GM18517 (cell line): ENCODE measurements around the gene FGF21.

ENCODE experiments used
- ATAC-seq: cut with Tn5 transposase; IDR thresholded peaks from one replicate; pipeline ENCODE4 v1.9.1; 2021; ENCODE audit warnings: mild to moderate bottlenecking, moderate library complexity; ENCODE audit not compliant: unreplicated experiment

The FGF21 gene

DNA sequence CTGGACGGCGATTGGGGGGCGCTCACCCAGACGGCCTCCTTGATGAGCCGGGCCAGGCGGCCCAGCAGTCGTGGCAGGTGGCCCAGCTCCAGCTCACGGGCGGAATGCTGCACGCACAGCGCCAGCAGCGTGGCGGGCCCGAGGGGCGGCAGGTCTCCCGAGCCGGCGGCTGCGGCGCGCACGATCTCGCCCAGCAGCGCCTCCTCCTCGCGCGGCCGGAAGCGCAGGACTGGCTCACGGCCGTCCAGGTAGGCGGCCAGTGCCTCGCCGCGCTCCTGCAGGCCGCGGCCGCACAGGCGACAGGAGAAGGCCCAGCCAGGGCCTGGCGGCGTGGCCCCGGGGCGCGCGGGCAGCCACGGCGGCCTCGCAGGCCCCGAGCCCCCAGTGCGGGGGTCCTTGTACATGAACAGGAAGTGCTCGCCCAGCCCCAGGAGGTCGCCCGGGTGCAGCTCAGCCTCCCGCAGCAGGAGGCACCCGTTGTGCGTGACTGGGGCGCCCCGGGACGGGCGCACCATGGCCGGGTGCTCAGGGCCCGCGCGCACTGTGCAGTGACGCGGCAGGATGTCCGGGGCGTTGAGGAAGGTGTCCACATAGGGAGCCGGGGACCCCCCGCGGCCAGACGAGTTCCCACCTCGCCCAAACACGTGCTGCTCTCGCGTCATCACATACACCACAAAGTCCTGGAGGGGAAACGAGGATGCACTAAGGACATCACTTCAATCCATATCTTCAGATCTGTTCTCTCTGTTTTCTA lies 26.2 kb upstream of the FGF21 start:
- ATAC-seq = no peak

DNA sequence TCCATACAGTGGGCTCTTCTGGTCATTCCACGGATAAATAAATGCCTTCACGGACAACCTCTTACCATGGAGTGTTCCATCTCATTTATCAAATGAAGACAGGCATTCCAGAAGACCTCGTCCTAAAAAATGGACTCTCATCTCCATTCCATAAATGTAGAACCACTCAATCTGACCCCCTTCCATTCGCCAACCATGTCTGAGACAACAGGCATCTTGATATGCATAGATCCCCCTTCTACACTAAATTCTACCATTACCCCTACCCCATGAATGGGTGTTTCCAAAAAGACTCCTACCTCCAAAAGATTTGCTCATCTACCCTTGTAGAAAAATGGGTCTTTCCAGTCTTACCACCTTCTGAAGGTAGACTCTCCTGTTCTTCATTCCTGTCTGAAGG lies 23.9 kb upstream of the FGF21 start:
- no peak for ATAC-seq

DNA sequence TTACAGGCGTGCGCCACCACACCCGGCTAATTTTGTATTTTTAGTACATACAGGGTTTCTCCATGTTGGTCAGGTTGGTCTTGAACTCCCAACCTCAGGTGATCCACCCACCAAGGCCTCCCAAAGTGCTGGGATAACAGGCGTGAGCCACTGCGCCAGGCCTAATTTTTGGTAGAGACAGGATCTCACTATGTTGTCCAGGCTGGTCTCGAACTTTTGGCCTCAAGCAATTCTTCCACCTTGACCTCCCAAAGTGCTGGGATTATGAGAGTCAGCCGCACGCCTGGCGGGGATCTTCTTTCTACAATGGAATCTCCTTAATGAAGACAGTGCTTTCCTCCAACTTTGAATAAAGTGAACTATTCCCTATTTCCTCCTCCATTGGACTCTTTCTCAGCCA lies 20.7 kb upstream of the FGF21 start:
- ATAC-seq = no peak

DNA sequence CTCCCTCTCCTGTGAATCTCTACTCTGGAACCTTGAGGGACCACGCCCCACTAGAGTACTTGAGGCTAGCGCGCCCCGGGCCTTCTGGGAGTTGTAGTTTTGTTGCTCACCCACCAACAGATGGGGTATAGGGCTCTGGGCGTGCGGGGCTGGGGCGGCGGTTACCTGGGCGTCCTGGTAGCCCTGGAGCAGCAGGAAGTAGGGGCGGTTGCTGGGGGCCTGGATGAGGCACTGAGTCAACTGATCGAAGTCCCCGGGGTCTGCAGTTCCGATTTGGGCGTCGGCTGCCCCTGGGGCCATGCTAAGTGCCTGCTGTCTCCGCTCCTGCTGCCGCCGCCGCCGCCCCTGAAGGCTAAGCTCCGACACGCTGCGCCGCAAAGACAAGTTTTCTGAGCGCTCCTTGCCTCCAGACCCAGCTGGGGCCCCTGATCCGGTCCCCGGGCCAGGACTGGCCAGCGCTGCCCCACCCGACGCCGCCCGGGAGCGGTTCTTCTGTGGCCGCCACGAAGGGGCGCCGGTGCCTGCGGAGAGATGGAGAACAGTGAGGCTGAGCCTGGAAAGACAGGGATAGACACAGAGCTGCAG lies 20.2 kb upstream of the FGF21 start:
- ATAC-seq = no peak

DNA sequence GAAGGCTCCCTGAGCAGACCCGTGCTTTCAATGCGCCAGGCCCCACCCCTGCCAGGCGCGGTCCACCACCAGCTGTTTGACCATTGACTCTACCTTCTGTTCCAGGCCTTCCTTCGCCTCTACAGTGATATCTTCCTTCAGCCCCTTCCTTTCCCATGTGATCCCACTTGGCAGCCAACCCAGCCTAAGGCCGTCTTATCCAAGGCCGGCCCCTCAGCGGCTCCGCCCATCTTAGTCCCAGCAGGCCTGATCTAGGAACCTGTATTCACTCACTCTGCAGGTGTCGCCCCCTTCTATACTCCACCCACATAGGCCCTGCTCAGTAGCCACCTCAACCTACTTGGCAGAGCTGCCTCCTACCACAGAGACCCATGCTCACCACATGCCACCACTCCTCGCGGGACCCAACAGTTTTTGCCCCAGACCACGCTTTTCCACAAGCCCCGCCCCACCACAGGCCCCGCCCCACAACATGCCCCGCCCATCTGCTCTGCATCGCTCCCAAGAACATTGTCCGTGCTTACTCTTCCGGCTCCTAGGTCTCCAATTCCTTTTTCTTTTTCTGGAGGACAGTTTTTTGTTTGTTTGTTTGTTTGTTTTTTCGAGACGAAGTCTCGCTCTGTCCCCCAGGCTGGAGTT lies 17.8 kb upstream of the FGF21 start:
- no peak for ATAC-seq

DNA sequence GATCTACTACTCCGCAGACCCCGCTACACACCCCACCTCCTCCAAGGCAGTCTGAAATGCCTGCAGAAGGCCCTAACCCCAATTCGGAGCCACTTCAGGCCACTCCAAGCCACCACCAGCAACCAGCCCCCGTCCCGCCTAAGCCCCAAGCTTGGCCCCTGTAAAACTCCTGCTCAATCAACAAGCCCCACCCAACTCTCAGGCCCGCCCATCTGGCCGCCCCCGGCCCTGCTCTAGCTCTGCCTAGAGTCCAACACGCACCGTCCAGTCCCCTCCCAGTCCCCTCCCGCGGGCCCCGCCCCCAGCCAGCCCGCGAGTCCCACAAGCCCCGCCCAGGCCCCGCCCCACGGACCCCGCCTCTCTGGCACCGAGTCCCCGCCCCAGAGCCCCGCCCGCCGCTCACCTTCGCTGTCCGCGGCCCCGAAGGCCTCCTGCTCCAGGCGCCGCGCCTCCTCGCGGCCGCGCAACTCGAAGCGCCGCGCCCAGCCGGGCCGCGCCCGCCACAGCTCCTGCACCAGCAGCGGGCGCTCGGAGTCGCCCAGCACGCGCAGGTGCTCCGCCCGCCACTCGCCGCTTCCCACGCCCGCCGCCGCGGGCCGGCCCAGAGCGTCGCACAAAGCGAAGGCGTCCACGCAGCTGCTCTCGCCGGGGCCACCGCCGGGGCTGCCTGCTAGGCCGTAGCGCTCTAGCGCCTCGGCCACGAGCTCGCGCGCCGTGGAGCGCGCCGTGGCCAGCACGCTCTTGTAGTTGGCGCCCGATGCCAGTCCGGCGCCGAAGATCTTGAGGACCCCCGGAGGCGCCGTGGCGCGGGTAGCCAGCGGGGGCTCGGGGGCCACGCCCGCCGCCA lies 16.5 kb upstream of the FGF21 start:
- ATAC-seq = no peak

DNA sequence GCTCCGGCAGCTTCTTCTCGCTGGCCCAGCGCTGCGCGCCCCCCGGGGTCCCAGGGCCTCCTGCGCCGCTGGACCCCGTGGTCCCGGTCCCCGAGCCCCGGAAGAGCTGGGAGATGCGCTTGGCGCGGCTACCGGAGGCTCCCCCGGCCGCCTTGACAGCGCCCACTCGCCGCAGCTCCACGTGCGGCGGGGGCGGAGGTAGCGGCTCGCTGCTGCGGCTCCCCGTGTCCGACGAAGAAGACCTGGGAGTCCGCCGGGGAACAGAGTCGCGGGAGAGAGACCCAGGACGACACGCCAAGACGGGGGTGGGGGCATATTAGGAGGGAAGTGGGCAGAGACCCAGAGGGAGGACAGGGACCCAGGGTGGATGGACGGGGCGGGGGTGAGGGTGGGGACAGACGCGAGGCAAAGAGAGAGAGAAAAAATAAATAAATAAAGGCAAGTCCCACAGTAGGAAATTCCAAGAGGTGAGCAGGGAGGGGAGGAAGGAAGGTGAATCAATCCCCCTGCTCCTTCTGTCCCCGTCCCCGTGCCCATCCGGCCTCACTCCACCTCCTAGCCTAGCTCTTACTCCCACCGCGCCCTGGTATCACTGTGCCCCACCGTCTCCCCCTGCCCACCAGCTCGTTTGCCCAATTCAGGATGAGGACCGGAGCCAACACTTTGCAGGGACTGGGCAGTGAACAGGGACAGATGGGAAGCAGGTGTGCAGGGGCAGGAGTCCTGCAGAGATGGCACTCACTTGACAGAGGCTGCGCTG lies 15.7 kb upstream of the FGF21 start:
- ATAC-seq = no peak

DNA sequence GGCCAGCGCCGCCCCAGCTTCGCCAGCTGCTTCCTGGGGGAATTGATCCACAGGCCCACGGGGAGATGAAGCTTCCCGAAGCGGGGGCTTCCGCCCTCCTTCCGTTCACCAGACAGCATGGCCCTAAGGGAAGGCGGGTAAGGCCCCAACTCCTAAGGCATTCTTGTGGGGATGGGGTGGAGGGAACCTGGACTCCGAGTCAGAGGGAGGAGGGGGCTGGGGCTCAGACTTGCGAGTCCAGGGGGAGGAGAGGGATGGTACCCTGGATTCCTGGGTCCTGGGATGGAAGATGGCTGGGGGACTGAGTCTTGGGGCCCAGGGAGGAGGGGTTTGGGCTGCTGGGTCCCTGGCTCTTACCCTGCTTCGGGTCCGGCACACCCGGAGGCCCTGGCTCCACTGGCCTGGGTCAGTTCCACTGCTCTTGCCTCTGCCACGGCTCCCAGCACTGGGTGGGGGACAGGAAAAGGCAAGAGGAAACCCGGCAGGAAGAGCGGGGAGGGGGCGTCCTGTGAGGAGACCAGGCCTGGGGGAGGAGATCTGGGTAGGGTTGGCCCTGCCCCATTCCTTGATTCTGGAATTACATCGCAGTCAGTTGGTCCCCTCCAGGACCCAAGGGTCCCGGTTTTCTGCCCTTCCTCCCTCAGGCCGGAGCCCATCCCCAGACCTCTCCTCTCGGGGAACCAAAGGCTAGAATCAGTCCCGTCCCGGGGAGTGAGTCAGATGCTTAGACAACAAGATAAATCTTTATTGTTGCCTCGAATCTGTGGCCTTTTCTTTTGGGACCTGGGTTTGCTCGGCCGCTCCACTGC lies 15.0 kb upstream of the FGF21 start, which contains the start of gene RASIP1:
RASIP1 (minus strand) TSS at position 447 of the 809 bp plus-strand sequence; CDS start at position 119, 328 bp downstream.
- ATAC-seq = no peak

DNA sequence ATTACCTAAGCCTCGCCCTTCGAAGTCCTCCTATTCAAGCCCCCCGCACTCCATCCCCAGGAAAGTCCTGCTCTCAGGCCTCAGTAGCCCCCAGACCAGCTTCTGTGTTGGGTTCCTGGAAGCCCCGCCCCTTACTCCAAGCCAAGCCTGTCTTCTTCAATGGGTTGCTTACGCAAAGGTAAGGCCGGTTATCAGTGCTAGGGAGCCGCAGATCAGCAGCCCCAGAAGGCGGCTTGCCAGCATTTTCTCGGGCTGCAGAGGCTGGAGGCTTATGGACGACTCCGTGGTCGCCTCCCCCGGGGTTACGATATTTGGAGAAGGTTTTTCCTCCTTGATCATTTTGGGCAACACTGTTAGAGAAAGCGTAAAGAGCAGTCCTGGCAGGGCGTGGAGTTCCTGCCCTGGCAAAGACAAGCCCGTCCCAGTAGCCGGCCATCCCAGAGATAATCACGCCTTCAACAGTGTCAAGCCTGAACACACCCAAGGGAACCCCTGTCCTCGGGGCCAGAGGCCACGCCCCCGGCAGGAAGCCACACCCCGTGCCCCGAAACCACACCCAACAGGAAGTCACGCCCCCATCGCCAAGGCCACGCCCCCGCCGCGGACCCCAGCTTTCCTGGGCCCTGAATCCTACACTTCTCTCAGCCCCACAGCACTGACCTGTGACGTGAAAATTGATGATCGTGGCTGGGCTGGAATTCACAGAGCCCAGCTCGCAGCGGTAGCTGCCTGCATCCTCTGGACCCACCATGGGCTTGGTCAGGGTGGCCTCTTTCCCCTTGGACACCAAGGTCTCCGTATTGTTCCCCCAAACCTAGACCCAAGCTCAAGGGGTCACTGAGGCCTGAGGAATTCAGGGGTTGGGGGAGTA lies 14.0 kb upstream of the FGF21 start:
- no peak for ATAC-seq

DNA sequence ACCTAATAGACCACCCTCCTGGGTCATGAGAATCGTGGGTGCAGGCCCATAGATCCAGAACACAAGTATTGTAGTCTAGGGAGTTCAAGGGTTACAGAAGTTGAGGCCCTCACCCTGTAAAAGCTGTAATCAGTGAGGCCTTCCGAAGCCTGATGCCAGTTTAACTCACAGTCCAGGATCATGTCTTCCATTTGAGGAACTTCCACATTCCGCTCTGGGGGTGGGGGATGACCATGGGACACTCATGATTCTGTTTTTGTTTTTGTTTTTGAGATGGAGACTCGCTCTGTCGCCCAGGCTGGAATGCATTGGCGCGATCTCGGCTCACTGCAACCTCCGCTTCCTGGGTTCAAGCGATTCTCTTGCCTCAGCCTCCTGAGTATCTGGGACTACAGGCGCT lies 13.2 kb upstream of the FGF21 start:
- no peak for ATAC-seq

DNA sequence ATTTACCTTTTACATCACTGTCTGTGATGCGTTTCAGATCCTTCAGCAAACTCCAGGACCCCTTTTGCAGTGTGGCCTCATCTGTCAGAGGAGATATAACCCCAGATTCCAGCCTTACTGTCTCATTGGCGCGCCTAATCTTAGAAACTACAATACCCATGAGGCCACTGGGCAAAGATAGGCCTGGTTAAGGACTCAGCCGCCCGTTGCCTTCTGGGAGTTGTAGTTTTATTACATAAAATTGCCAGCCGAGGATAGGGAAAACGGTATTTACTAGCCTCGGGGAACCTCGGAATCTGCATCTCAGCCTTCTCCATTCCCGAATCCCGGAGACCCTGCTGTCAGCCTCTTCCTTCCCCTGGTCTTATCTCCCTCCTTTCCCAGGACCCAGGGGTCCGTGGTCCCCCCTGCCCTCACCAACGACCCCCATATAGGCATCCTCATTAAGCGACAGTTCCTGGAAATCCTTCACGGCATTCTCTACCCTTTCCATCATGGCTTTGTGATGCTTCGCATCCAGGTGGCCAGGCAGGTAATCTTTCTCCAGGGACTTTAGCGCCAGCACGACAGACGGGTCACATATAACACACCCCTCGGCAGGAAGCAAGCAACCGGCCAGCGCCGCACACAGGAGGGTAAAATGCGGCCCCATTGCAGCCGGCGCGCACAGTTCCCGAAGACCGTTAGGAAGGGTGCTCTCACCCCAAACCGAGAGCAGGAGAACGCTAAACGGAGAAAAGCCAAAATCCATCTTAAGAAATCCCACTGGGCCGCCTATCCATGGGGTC lies 9.9 kb upstream of the FGF21 start:
- ATAC-seq = no peak

DNA sequence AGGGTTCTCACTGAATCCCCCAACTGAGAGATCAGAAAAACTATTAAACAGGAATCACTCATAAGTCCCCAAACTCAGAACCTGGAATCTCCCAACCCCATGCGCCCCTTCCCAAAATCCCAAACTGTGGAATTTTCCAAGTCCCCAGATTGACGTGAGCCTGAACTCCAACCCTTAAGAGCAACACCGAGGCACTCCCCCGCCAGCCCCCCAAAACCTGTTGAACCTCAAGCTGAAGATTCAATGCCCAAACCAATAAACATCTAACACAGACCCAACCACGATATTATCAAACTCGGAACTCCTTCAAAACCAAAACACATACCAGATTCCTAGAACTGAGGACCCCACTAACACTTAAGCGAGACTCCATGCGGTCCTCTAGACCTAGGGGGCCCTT lies 9.2 kb upstream of the FGF21 start:
- no peak for ATAC-seq

DNA sequence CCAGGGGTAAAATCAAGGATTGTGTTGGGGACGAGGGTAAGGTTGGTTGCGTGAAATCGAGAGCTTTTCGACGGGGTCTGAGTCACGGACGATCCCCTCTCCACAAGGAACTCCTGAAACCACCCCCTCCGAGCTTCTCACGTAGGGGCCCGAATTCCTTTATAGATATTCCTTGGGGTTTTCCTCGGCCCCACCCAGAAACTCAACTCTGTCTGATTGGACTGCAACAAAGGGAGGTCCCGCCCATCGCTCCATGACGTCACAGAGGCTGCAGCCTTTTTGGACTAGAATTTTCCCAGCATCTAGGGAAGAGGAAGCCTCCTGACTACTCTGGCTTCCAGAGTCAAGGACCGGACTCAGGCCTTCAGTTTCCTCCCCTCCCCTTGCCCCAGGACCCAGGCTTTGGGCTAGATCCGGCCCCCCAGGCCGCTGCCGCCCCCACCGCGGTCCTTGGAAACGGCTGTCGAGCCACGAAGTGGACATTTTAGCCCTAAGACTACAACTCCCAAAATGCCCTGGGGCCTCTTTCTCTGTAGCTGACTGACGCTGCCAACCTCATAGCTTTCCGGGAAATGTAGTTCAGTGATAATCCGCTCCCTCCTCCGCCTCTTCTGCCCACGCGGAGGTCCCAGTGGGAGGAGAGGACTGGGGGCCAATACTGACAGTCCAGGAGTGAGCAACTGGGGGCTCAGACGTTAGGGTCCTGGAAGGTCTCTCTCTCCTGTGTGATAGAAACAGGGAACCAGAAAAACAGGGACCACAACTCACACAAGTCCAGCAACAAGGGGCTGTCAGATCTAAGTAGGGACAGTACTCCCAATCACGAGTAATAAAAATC lies 8.4 kb upstream of the FGF21 start, which contains the start of gene IZUMO1:
IZUMO1 (minus strand) TSS at position 172 of the 838 bp plus-strand sequence. CDS start 1,050 bp downstream, outside the sequence.
- ATAC-seq = peak; percentile 49

DNA sequence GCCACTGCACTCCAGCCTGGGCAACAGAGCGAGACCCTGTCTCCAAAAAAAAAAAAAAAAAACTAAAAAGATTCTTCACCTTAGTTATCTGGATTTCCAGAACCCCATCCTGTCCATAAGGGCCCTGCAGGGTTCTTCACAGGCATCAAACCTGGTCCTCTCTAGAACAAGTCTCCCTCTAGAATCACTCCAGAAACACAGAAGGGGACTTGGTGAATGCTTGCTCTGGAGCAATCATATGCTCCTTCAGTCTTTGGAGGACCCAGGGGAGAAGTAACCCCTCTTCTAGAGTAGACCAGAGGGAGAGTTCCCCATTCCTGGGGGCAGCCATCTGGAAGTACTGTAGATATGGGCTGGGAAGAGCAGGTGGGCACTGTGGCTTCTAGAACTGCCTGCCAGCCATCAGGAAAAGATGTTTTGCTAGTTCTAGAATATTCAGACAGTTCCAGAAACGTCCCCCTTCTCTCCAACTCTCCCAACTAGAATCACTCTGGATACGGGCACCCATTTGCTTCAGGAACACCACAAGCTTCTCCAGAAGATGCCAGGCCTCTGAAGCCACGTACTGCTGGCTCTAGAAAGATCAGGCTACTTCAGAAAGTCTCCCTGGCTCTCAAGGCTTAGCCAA lies 5.6 kb upstream of the FGF21 start:
- ATAC-seq = no peak

DNA sequence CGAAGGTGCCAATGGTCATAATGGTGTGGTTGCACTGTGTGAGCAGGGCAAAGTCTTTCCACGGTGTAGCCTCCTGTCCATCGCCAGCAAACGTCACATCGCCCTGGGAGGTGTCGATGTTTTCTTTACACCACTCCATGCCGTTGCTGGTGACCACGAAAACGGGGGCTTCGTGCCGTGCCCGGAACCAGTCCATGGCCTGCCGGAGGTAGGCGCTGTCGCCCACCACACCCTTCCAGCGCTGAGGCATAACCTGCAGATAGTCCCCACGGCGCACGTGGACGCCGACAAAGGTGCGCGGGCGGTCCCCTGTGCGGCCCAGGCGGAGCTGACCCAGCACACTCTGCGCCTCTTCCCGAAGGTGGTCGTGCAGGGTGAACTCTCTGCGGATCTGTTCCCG lies 5.0 kb upstream of the FGF21 start:
- ATAC-seq = no peak

DNA sequence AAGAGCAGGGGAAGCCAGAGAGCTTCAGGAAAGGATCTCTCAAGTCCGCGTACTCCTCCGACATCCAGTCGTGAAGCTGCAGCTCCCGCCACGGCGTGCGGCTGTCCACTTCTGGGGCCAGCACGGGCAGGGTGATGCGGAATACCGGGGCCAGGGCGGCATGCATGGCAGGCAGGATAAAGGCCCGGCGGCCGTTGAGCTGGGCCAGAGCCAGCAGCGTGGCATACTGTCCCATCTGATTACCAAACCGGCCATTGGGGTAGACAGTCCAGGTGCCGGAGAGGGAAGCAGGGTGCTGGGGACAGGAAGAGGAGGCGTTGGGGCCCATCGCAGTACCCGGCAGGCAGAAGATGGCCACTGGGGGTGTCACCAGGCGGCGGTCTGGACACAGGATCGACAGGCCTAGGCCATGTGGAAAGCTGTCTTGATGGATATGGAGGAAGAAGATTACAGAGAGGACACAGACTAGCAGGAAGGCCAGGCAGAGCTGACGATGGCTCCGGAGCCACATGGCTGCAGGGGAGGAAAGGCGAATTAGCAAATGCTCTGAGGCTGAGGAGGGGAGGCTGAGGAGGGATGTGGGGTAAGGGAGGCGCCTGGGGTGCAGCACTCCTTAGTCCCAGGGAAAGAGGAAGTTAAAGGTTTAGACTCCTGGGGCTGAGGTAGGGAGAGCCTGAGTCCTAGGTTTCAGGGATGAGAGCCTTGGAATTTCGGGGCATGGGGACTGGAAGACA lies 4.4 kb upstream of the FGF21 start:
- ATAC-seq = no peak
